ENCODE measurements around the gene POTEB3.
"Not testable (repeated sequence)": the region's sequence is repeated elsewhere in the genome, so short reads cannot be mapped to it uniquely, and the experiment has no call there.

POTEB3 gene
- total RNA-seq, result 0 reads per million in 4 donors

GRCh38 chr15:21440399-21440798 is at the start of gene POTEB3:
POTEB3 (minus strand) TSS chr15:21440499; CDS start chr15:21440011, 488 bp downstream.
- DNase-seq, result not testable (repeated sequence)

- DNase-seq, result not testable (repeated sequence)
Observed at GRCh38 chr15:21453683-21454082, 13.4 kb upstream of the POTEB3 start.

- DNase-seq, result not testable (repeated sequence)
Observed at GRCh38 chr15:21451920-21452563, 11.7 kb upstream of the POTEB3 start.

GRCh38 chr15:21451487-21451886 is 11.2 kb upstream of the POTEB3 start:
- not testable (repeated sequence) for DNase-seq

GRCh38 chr15:21407366-21407765 is 32.9 kb downstream of the POTEB3 start:
- not testable (repeated sequence) for DNase-seq

- DNase-seq, result not testable (repeated sequence)
Observed at GRCh38 chr15:21401531-21401930, 38.8 kb downstream of the POTEB3 start.

- not testable (repeated sequence) for DNase-seq
Observed at GRCh38 chr15:21399111-21399510, 41.2 kb downstream of the POTEB3 start.

- DNase-seq, result not testable (repeated sequence)
Observed at GRCh38 chr15:21398511-21398910, 41.8 kb downstream of the POTEB3 start.

GRCh38 chr15:21397656-21398055 is 42.6 kb downstream of the POTEB3 start:
- not testable (repeated sequence) for DNase-seq

- not testable (repeated sequence) for DNase-seq
Observed at GRCh38 chr15:21397186-21397585, 43.1 kb downstream of the POTEB3 start.

GRCh38 chr15:21385961-21386360 is 54.3 kb downstream of the POTEB3 start:
- not testable (repeated sequence) for DNase-seq

- not testable (repeated sequence) for DNase-seq
Observed at GRCh38 chr15:21383866-21384485, 56.3 kb downstream of the POTEB3 start.

- DNase-seq, result not testable (repeated sequence)
Observed at GRCh38 chr15:21373682-21374081, 66.6 kb downstream of the POTEB3 start.

- DNase-seq, result not testable (repeated sequence)
Observed at GRCh38 chr15:21369177-21369576, 71.1 kb downstream of the POTEB3 start.

GRCh38 chr15:21368625-21369024 is 71.7 kb downstream of the POTEB3 start:
- not testable (repeated sequence) for DNase-seq
